ENCODE measurements around the gene NAV2. TPM values are rescaled to one million over a fixed set of nuclear protein-coding genes. Genes with fewer than 3 reads are reported as not detected.

The NAV2 gene
- total RNA-seq, 1 experiment from 2014 or later: 63.5 TPM

DNA sequence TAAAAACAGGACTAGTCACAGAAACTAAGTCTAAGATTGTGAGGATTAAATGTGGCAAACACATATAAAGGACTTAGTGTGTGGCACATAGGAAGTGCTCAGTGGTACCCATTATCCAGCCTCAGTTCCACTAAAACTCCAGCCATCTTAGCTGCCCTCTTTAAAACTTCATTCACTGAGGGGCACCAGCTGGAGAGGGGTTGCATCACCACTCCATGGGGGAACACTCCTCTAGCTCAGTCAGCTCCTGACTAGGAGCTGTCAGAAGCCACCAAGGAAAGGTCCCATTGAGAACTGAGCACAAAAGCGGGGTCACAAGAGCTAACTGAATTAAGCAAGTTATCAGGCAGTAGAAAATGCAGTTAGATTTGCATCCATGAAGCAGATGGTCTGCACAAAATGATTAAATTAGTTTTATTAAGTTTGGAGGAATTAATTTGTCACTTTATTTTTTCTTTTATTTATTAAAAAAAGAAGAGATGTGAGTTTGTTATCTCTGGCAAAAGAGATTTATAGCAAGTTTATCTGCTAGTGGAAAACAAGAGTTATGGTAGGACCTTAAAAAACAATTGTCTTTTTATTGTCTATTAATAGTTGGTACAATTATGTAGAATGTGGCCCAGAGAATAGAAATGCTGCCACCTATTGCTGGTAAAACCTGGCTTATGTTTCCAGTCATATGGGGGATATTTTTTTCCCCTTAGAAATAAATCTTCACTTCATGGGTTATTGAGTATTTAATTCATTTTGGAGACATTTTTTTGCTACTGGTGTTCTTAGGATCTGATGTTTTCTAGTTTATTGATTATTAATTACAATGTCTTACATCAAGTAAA lies 95.7 kb downstream of the NAV2 start:
- CTCF ChIA-PET: interaction anchor here (1.0 kb wide), 1 partner anchor 28 kb away, joined by 3 read pairs; no protein-coding TSS in a partner anchor
- no peaks in the 10 kb centered on the region for H3K9me3 Mint-ChIP-seq (ENCODE audit: unreplicated experiment)
- H3K4me1 Mint-ChIP-seq (ENCODE audit: low read depth, unreplicated experiment): peaks cover 24% of the 10 kb centered on the region
- POLR2A ChIA-PET: no interaction called here
- Histone ChIP-seq H3K9me3 (no peaks in the 10 kb centered on the region), H3K4me3 (ENCODE audit: low read depth, low read length) (no peak overlapping the region), H3K36me3 (ENCODE audit: control insufficient read depth, insufficient read depth, low read length) (no peaks in the 10 kb centered on the region), H3K4me1 (peaks cover 29% of the 10 kb centered on the region), H3K27me3 (replicated peaks; ENCODE audit: control insufficient read depth, insufficient read depth, low read length) (no peaks in the 10 kb centered on the region)
- intact Hi-C loops (cut with micrococcal nuclease; ENCODE audit: unreplicated experiment): loop anchor here (2.0 kb wide), 1 partner anchor 243 kb away; no protein-coding TSS in a partner anchor
- TF ChIP-seq, protein P1, sequence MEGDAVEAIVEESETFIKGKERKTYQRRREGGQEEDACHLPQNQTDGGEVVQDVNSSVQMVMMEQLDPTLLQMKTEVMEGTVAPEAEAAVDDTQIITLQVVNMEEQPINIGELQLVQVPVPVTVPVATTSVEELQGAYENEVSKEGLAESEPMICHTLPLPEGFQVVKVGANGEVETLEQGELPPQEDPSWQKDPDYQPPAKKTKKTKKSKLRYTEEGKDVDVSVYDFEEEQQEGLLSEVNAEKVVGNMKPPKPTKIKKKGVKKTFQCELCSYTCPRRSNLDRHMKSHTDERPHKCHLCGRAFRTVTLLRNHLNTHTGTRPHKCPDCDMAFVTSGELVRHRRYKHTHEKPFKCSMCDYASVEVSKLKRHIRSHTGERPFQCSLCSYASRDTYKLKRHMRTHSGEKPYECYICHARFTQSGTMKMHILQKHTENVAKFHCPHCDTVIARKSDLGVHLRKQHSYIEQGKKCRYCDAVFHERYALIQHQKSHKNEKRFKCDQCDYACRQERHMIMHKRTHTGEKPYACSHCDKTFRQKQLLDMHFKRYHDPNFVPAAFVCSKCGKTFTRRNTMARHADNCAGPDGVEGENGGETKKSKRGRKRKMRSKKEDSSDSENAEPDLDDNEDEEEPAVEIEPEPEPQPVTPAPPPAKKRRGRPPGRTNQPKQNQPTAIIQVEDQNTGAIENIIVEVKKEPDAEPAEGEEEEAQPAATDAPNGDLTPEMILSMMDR (IDR thresholded peaks at IDR 0.05; ENCODE audit: insufficient read depth in 1 of 2, low read depth in 1 of 2, low read length in 1 of 2, severe bottlenecking in 1 of 2, unreplicated experiment in 1 of 2): peak in 1 of 2 experiments; percentile 9
- no peak for DNase-seq
- no peak overlapping the region for H3K4me3 Mint-ChIP-seq (ENCODE audit: unreplicated experiment)
- H3K27ac Mint-ChIP-seq (ENCODE audit: unreplicated experiment): no peak overlapping the region
- H3K36me3 Mint-ChIP-seq (ENCODE audit: insufficient read depth, unreplicated experiment): no peaks in the 10 kb centered on the region
- no peaks in the 10 kb centered on the region for H3K27me3 Mint-ChIP-seq (ENCODE audit: insufficient read depth, unreplicated experiment)
- BruUV-seq (replicated peaks): no TSS peak

DNA sequence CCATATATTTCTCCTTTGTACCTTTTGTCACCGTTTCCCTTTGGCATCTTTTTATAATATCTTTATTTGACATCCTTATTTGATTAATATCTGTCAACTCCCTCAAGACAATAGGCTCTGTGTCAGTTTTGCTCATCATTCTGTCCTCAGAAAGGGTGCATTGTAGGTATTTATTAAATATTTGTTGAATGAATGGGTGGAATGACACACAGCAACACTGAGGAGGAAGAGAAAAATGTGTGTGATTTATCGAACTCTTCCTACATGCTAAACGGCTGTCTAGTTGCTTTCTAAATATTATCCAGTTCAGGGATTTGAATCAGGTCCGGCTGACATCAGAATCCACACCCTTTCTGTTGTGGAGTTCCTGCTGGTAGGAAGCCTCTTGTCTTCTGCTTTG lies 98.2 kb downstream of the NAV2 start:
- H3K4me1 ChIP-seq: peaks cover 3% of the 10 kb centered on the region; the same call in 1 of the 2 replicates
- Mint-ChIP-seq H3K36me3 (ENCODE audit: insufficient read depth, unreplicated experiment) (no peaks in the 10 kb centered on the region), H3K4me1 (ENCODE audit: low read depth, unreplicated experiment) (peaks cover 7% of the 10 kb centered on the region), H3K9me3 (ENCODE audit: unreplicated experiment) (no peaks in the 10 kb centered on the region), H3K27ac (ENCODE audit: unreplicated experiment) (no peak overlapping the region), H3K27me3 (ENCODE audit: insufficient read depth, unreplicated experiment) (no peaks in the 10 kb centered on the region), H3K4me3 (ENCODE audit: unreplicated experiment) (no peak overlapping the region)
- ChIA-PET POLR2A (no interaction called here), CTCF (no interaction called here)
- no peaks in the 10 kb centered on the region for H3K27me3 ChIP-seq (replicated peaks; ENCODE audit: control insufficient read depth, insufficient read depth, low read length)
- no peaks in the 10 kb centered on the region for H3K9me3 ChIP-seq
- no peak overlapping the region for H3K4me3 ChIP-seq (ENCODE audit: low read depth, low read length)
- intact Hi-C loops (cut with micrococcal nuclease; ENCODE audit: unreplicated experiment): no loop called here
- no peaks in the 10 kb centered on the region for H3K36me3 ChIP-seq (ENCODE audit: control insufficient read depth, insufficient read depth, low read length)
- no peak for DNase-seq
- TF ChIP-seq, protein P1 (IDR thresholded peaks at IDR 0.05; ENCODE audit: insufficient read depth in 1 of 2, low read depth in 1 of 2, low read length in 1 of 2, severe bottlenecking in 1 of 2, unreplicated experiment in 1 of 2): no peak
- BruUV-seq (replicated peaks): no TSS peak

DNA sequence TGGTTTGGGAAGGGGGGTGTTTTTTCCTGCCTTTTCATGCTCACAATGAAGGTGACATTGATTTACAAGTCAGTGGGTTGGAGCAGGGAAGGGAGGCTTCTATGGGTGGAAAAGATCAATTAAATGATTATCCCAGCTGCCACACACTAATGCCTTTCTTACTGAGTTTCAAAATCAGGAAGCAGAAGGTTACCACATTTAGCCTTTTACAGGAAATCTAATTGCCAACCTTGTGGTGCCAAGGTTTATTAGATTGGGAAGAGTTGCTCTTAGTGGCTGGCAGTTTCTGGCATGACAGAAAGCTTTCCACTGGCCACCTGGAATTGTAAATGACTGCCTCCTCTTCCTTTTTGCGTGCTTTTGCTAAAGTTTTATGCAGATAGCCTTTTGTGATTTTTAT lies 98.7 kb downstream of the NAV2 start:
- H3K9me3 Mint-ChIP-seq (ENCODE audit: unreplicated experiment): no peaks in the 10 kb centered on the region

More for the DNA sequence above, 98.7 kb downstream of the NAV2 start:
- Histone ChIP-seq H3K36me3 (ENCODE audit: control insufficient read depth, insufficient read depth, low read length) (no peaks in the 10 kb centered on the region), H3K4me3 (ENCODE audit: low read depth, low read length) (no peak overlapping the region), H3K9me3 (no peaks in the 10 kb centered on the region), H3K4me1 (no peaks in the 10 kb centered on the region), H3K27me3 (replicated peaks; ENCODE audit: control insufficient read depth, insufficient read depth, low read length) (no peaks in the 10 kb centered on the region)
- no peaks in the 10 kb centered on the region for H3K27me3 Mint-ChIP-seq (ENCODE audit: insufficient read depth, unreplicated experiment)
- POLR2A ChIA-PET: no interaction called here
- no peak overlapping the region for H3K4me3 Mint-ChIP-seq (ENCODE audit: unreplicated experiment)
- TF ChIP-seq, protein P1 (IDR thresholded peaks at IDR 0.05; ENCODE audit: insufficient read depth in 1 of 2, low read depth in 1 of 2, low read length in 1 of 2, severe bottlenecking in 1 of 2, unreplicated experiment in 1 of 2): no peak
- DNase-seq: no peak
- CTCF ChIA-PET: no interaction called here
- peaks cover 7% of the 10 kb centered on the region for H3K4me1 Mint-ChIP-seq (ENCODE audit: low read depth, unreplicated experiment)
- no peaks in the 10 kb centered on the region for H3K36me3 Mint-ChIP-seq (ENCODE audit: insufficient read depth, unreplicated experiment)
- no TSS peak for BruUV-seq (replicated peaks)
- intact Hi-C loops (cut with micrococcal nuclease; ENCODE audit: unreplicated experiment): no loop called here
- no peak overlapping the region for H3K27ac Mint-ChIP-seq (ENCODE audit: unreplicated experiment)
